GM19452 (cell line): ENCODE data around the gene GIPC1.
A peak's percentile ranks its signal among the peaks of the same experiment; 100 is the strongest.
"Not testable (repeated sequence)": the region's sequence is repeated elsewhere in the genome, so short reads cannot be mapped to it uniquely, and the experiment has no call there.

Experiments used
- ATAC-seq: cut with Tn5 transposase; IDR thresholded peaks from one replicate; pipeline ENCODE4 v1.9.1; 2021; ENCODE audit not compliant: unreplicated experiment

GIPC1 gene

DNA sequence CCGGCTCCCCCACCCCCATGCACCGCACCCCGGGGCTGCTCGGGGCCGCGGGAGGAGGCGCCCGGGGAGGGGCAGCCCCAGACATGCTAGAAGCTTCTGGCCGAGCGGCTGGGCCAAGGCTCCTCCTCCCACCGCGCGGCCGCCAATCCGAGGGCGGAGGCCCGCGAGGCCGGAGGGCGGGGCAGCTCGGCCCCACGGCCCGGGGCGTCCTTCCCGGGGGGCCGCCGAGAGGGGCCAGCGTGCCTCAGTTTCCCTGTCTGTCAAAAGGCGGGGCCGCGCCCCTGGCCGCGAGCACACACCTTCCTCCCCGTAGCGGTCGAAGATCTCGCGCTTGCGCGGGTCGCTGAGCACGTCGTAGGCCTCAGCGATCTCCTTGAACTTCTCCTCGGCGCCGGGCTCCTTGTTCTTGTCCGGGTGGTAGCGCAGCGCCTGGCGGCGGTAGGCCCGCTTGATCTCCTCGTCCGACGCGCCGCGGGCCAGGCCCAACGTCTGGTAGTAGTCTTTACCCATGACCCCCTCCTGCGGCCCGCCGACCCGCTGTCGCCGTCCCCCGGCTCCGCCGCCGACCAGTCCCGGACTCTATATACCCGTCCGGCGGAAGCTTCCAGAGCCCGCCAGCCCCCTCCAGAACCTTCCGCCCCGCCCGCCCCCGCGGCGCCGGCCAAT is 22.0 kb upstream of the GIPC1 start, which contains the start of gene DNAJB1:
Gene DNAJB1, minus strand, starts transcription at position 558 of the 666 bp plus-strand sequence. Its CDS starts 48 bp downstream, at position 510.
- ATAC-seq, result peak; percentile 65

DNA sequence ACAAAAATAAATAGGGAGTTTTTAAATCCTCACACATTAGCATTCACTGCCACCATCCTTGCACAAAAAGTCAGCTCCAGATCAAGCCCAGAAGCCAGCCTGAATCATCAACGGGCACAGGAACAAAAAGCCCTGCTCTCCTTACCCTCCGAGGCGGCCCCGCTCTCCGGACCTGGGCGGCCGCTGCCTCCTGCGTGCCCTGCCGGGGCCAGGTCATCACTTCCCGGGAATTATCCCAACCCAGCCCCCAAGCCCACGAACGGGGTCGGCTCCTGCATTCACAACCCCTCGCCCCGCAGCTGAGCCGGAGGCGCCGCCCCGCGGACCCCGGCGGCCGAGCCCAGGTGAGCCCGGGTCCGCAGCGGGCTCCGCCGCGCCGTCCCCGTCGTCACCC is 21.5 kb upstream of the GIPC1 start:
- ATAC-seq, result no peak

DNA sequence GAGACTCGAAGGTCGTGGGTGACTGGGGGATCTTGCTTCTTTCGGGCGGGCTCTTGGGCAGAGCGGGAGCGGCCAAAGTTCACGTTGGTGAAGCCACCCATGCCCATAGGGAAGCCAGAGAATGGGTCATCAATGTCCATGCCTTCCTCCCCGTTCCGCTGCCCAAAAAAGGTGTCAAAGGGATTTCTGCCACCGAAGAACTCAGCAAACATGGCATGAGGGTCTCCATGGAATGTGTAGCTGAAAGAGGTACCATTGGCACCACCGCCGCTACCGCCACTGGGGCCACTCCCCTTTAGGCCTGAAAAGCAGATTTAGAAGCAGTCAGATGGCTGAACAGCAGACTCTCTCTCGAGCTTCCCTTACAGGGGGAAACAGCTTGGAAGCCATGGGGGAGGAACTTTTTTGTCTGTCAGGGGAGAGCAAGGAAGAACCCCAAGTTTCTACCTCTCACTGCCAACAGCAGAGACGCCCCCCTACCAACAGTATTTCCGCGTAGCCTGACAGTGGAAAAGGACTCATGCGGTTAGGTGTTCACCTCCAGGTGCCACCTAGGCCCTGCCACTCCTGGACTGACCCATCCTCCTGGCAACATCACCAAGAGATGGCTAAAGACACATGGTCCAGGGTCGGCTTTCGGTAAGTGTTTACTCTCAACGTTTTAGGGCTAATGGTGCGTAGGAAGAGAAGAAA is 21.0 kb upstream of the GIPC1 start:
- ATAC-seq, result no peak

DNA sequence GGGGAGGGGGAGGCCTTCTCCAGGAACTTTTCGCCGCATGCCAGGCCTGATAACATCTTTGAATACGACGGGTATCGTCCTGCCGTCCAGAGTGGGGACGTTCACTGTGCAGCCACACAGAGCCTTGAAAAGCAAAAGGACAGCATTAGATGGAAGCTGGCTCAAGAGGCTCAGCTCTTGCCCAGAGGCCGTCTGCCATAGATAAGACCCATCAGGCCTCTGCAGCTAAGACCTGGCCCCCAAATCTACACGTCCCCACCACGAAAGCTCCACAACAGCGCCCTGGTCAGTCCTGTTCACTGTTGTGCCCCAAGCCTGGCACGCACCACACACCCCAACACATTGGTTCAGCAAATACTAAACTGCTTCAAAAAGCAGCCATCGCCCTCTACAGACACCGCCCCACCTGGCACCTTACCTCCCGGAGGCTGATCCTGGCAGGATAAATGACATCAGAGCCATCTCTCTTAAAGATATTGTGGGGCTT is 20.2 kb upstream of the GIPC1 start:
- ATAC-seq, result no peak

DNA sequence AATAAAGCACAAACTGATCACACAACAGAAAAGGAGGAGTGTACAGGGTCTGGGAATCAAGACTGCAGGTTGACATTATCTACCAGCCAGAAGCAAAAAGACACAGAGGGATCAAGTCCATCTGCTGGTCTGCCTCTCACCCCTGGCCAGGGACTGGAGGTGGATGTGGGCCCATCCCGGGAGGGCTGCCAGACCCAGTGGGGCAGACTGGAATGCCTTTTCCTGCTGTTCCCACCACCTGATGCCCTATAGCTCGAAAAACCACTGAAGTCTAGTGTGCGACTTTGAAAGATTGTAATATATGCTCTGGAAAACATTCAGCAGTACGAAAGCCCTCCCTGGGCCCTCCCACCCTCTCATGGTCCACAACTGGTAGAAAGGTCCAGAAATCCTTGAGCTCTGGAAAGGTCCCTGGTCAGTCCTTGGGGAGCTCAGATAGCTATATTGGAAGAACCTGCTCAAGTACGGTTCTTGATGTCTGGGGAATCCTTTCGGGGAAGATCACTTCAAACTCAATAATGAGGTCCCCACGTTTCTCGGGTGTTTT is 19.6 kb upstream of the GIPC1 start:
- no peak for ATAC-seq

DNA sequence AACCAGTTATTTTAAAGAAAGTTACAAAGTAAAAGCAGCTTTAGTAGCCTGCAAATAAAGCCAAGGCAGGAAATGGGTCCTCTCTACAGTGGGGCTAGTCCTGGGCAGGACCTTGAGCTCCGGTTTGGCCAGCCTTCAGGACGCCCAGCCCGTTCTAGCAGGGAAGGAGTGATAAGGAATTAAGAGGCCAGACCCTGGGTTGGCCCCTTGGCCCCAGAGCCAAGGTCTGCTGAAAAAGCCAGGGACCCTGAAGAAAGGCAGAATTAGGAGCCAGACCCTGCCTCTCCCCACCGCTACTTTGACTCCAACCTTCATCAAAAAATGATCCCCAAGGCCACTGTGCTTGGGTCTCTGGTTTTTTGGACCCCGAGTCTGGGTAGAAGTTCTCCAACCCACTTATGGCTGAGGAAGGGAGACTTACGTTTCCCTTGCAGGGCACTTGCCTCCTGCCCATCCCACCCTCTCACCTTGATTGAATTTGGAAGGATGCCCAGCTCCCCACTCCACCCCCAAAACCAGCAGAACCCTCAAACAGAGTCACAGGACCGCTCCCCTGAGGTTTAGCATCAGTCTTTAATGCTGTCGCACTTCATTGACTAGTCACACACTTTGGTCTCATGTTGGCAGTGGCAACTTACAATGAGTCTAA is 18.4 kb upstream of the GIPC1 start:
- no peak for ATAC-seq

DNA sequence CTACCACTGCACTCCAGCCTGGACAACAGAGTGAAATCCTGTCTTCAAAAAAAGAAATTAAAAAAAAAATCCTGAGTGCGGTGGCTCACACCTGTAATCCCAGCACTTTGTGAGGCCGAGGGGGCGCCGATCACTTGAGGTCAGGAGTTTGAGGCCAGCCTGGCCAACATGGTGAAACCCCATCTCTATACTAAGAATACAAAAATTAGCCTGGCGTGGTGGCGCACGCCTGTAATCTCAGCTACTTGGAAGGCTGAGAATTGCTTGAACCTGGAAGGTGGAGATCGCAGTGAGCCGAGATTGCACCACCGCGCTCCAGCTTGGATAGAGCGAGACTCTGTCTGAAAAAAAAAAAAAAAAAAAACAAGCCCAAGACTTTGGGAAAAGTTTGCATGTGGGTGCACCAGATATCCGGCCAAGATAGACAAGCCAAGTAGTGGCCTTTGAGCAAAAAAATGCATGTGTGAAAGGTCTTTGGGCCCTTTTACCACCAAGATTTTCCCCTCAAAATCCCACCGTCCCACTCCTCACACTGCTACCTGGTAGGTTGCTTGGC is 16.6 kb upstream of the GIPC1 start:
- no peak for ATAC-seq

DNA sequence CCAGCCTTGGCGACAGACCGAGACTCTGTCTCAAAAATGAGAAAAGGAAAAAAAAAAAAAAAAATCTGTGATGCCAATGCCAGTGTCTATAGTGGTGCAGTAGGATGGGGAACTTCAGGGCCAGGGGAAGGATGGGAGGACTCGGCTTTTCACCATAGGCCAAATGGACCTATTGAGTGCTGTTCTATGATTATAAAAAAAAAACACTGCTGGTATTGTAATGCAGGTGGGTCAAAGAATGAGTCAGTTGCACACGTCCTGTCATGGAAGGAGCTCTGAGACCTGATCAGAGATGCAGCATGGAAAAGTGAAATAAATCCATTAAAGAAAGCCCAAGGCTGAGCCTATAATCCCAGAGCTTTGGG is 15.3 kb upstream of the GIPC1 start:
- no peak for ATAC-seq

DNA sequence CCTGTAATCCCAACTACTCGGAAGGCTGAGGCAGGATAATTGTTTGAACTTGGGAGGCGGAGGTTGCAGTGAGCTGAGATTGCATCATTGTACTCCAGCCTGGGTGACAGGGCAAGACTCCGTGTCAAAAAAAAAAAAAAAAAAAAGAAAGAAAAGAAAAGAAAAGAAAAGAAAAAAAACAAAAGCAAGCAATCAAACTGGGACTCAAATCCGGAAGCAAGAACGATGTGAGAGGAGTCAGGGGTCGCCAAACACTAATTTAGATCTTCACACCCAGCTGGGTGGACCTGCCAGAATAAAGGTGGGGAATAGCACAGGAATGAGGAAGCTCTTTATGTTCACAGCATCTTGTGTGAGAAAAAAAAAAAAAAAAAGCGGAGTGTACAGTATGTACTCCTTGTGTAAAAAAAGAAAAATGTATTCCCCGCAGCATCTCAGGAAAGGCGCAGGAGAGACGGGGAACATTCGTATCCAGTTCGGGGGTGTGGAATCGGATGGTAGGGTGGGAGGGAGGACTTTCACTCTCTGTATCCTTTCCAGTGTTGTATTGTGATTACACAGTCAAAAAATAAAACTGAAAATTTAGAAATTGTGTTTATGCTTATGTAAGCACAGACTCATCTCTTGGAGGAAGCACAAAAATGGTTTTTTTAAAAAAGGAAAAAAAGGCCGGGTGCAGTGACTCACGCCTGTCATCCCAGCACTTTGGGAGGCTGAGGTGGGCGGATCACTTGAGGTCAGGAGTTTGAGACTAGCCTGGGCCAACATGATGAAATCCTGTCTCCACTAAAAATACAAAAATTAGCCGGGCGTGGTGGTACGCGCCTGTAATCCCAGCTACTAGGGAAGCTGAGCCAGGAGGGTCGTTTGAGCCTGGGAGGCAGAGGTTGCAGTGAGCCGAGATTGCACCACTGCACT is 14.6 kb upstream of the GIPC1 start:
- ATAC-seq, result no peak

DNA sequence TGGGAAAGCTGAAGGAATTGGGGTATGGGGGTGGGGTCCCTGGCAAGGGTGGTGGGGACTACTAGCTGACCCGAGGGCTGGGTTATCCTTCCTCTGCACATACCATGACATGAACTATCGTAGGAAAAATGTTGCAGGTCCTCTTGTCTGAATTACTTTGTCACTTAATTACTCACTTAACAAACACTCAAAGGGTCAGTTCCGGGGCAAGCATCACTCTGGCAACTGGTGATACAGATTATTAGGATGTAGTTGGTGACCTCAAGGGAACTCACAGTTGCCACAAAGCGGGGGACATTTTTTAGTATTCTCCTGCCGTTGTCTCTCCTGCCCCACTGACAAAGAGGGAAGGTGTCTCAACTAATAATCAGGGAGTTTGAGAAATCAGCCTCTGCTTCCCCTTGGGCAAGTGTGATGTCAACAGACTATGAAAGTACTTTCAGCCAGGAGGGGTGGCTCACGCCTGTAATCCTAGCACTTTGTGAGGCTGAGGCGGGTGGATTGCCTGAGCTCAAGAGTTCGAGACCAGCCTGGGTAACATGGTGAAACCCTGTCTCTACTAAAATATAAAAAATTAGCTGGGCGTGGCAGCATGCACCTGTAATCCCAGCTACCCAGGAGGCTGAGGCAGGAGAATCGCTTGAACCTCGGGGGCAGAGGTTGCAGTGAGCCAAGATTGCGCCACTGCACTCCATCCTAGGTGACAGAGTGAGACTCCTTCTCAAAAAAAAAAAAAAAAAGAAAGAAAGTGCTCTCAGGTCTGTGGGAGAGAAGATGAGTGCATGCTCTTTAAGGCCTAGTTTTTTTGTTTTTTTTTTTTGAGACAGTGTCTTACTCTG is 12.0 kb upstream of the GIPC1 start:
- ATAC-seq, result no peak

DNA sequence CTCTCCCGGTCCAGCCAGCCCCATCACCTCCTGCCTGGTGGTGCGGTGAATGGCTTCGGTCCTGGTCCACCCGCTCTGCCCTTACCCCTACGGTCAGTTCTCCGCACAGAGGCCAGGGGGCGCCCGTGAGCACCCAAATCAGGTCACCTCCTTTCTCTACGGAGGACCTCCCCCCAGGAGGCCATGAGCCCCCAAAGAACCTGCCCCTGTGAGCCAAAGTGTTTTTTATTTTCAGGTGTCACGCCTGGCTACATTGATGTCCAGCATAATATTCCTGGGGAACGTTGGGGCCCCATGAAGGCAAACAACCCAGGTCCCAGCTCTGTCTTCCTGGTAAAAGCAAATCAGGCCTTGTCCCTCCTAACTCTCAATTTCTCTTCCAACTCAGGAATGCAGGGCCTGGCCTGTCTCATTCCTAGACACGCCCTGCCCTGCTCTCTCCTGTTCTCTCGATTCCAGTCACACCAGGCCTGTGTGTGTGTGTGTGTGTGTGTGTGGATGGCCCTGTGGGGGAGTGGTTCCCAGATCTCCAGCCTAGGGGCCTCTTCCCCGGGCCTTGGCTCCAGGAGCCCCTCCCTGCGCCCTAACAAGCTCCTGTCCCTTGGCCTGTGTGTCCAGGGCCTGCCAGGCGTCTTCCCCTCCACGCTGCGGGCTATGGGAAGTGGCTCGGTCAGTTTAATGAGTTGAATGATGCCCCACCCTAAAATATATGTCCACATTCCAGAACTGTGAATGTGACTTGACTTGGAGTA is 9.7 kb upstream of the GIPC1 start:
- ATAC-seq, result no peak

DNA sequence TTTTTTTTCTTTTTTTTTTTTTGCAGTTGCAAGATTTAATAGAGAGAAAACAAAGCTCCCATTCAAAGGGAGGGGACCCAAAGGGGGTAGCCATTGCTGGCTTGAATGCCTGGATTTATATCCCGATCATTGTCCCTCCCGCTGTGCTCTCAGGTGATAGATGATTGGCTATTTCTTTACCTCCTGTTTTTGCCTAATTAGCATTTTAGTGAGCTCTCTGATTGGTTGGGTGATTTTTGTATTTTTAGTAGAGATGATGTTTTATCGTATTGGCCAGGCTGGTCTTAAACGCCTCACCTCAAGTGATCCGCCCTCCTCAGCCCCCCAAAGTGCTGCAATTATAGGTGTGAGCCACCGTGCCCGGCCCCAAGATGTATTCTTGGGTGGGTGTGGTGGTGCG is 8.6 kb upstream of the GIPC1 start:
- ATAC-seq, result not testable (repeated sequence)

DNA sequence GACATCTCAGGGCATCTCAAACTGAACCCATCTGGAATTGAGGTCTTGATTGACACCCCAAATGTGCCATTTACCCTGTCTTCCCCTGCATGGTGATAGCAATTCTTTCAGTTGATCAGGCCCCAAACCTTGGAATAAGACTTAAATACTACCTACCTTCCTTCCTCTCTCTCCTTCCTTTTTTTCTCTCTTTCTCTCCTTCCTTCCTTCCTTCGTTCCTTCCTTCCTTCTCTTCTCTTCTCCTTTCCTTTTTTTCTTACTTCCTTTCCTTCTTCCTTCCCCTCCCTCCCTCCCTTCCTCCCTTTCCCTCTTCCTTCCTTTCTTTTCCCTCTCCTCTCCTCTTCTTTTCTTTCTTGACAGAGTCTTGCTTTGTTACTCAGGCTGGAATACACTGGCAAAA is 7.4 kb upstream of the GIPC1 start:
- ATAC-seq, result no peak

DNA sequence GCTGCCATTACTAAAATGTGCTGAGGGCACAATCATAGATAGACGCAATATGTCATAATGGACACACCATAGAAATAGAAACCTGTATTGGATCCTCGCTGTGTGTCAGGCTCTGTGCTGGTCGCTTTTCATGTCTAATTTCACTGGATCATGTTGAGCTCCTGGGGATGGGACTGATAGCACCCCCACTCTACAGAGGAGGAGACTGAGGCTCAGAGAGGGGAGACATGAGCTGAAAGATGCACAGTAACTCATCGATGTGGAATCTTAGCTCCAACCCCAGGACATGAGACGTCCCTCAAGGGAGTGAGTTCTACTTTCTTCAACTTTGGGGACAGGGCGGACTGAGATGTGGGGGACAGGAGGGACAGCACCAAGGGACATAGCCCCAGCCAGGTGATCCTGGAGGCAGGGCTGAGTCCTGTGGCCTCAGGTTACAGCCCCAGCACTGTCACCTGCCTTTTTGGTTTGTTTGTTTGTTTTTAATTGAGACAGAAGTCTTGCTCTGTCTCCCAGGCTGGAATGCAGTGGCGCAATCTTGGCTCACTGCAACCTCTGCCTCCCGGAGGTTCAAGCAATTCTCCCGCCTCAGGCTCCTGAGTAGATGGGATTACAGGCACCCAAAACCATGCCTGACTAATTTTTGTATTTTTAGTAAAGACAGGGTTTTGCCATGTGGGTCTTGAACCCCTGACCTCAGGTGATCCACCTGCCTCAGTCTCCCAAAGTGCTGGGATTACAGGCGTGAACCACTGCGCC is 6.6 kb upstream of the GIPC1 start:
- ATAC-seq, result no peak

DNA sequence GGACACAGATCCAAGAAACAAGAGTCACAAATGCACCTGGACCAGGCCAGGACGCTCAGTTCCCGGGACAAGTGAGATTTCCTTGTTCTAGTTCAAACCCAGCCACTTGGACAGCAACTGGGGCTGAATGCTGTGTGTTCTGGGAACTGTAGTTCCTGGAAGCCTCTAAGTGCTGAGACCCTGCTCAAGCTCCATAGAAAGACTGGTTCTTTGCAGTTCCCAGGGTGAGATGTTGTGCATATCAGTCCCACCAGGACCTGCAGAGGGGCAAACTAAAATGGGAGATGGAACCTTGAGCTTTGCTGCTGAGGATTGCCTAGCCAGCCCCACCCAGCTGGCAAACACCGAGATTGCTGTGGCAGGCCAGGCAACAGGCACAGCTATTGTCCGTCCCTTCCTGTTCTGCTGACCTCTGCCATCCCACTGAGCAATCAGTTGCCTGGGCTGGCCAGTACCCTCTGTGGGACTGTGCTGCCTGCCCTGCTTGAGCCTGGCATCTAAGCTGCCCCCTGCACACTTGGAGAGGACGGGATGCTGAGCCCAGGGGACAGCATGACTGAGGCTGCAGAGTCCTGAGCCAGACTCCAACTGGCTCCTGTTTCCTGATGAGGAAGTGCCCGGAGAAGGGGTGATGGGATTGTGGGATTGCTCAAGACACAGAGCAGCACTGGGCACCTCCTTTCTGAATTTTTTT is 1.4 kb upstream of the GIPC1 start:
- no peak for ATAC-seq

DNA sequence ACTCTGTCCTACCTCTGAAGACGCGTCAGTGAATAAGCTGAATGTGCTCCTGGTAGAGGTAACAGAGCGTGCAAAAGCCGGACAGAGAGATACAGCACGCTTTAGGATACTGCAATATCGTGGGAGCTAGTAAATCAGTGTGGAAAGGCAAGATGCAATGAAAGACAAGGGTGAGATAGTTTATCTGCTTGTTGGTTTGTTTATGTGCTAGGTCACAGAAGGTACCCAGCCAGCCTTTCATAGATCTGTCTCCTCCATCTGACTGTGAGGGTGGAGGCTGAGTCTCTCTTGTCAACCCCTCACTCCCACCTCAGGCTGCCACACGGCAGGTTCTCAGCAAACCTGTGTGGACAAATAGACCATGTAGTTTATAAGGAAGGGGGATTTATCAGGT is 904 bp upstream of the GIPC1 start:
- no peak for ATAC-seq

DNA sequence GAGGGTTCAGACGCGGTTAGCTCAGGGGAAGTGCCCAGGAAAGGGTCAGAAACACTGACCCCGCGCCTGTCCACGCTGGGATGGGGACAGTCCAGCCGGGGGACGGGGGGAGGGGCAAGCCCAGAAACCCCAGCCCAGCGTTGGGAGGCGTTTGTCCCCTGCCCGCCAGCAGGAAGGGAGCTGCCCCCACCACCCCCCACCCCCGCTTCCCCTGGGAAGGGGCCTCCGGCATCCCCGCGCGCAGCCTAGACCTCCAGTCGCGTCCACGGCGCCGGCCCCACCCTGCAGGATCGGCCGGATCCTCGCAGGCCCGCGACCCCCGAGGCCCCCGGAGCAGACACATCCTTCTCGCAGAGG is 277 bp downstream of the GIPC1 start:
- ATAC-seq, result no peak
